B cell (primary cell): ENCODE measurements around the gene MRPS15.

Experiments used
- CTCF ChIP-seq: fragments of 200-600 bp; IDR thresholded peaks from one replicate; pipeline ENCODE4 v1.8.0; 2022; ENCODE audit warnings: antibody characterized with exemption, mild to moderate bottlenecking
- EZH2 ChIP-seq: IDR thresholded peaks from 2 replicates; pipeline ENCODE4 v1.6.1; 2012; ENCODE audit warnings: borderline replicate concordance, low read depth, mild to moderate bottlenecking, moderate library complexity, low read length; ENCODE audit not compliant: insufficient read depth, poor library complexity, severe bottlenecking

GRCh38 chr1:36463463-36463802, 751 bp downstream of the MRPS15 start:
- no peak for TF ChIP-seq CTCF
- no peak for TF ChIP-seq EZH2
